Measurements from ENCODE around the gene IFI27. TPM values are rescaled to one million over a fixed set of nuclear protein-coding genes. Genes with fewer than 3 reads are reported as not detected.

The IFI27 gene
- total and polyA plus RNA-seq, 2 of the 8 experiments (the other 6 are each of a cell fraction or from before 2014, with no cell fraction given) = 0.76 to 2.2 TPM

GRCh38 chr14:94142247-94142646 lies 31.7 kb downstream of the IFI27 start:
- H3K27ac ChIP-seq (ENCODE audit: low read depth, low read length) = no peak overlapping the region
- no peaks in the 10 kb centered on the region for H3K27me3 ChIP-seq (replicated peaks in 1 of 4; ENCODE audit: control insufficient read depth in 3 of 4, extremely low read depth in 1 of 4, insufficient read depth in 3 of 4, low read length in 3 of 4)
- no peak overlapping the region for H4K91ac ChIP-seq (replicated peaks; ENCODE audit: insufficient read length, low read length)
- no peak overlapping the region for H2BK120ac ChIP-seq (replicated peaks; ENCODE audit: low read depth, low read length)
- no peaks in the 10 kb centered on the region for H3K79me1 ChIP-seq (ENCODE audit: low read depth, low read length)
- POLR2A ChIA-PET (ENCODE audit: partially characterized antibody) = interaction anchor here (0.9 kb wide), 2 partner anchors 13 to 52 kb away, joined by 3 read pairs; partner anchors contain the start of gene IFI27L2
- no peak overlapping the region for H3K4me3 ChIP-seq (ENCODE audit: extremely low read depth in 1 of 4, insufficient read depth in 2 of 4, low read depth in 3 of 4, low read length in 4 of 4)
- 91% methylated on average over 3 of the region's 3 CpGs; no CpG with 5 or more reads in 1 of the 2 experiments for WGBS, 2 experiments (ENCODE audit: extremely low coverage in 1 of 2, insufficient coverage in 1 of 2, insufficient read length in 1 of 2, insufficient replicate concordance in 2 of 2, low coverage in 1 of 2, low lambda C conversion rate in 2 of 2, missing lambda C conversion rate in 1 of 2)
- H3K4me2 ChIP-seq (ENCODE audit: insufficient read depth in 1 of 2, low read depth in 2 of 2, low read length in 2 of 2) = no peak overlapping the region
- no peak overlapping the region for H3K9ac ChIP-seq (replicated peaks in 1 of 4; ENCODE audit: extremely low read depth in 1 of 4, low read depth in 3 of 4, low read length in 3 of 4)
- no peak overlapping the region for H3K4ac ChIP-seq (replicated peaks; ENCODE audit: insufficient read length, low read depth, low read length)
- no peak overlapping the region for H4K8ac ChIP-seq (ENCODE audit: extremely low read depth, insufficient read depth, low read length)
- H3K56ac ChIP-seq (replicated peaks; ENCODE audit: insufficient read length, low read depth, low read length) = no peak overlapping the region
- H3K9me3 ChIP-seq (ENCODE audit: insufficient read depth in 2 of 2, low read depth in 1 of 2, low read length in 1 of 2) = no peaks in the 10 kb centered on the region
- H4K5ac ChIP-seq (ENCODE audit: insufficient read length, low read depth, low read length) = no peak overlapping the region
- no peaks in the 10 kb centered on the region for H3K79me2 ChIP-seq (ENCODE audit: control insufficient read depth in 1 of 2, insufficient read depth in 2 of 2, low read length in 2 of 2)
- no peak overlapping the region for H3K18ac ChIP-seq (ENCODE audit: extremely low read depth, low read length)
- CTCF ChIA-PET (ENCODE audit: partially characterized antibody) = interaction anchor here (0.5 to 9.2 kb wide), 38 partner anchors 10 to 937 kb away, joined by 3 to 148 read pairs (median 5); partner anchors contain the start of genes CCDC197 and IFI27L2
- no peak for FAIRE-seq
- H2AFZ ChIP-seq (ENCODE audit: low read length) = no peak overlapping the region
- no peaks in the 10 kb centered on the region for H4K20me1 ChIP-seq (replicated peaks in 1 of 2; ENCODE audit: control insufficient read depth in 1 of 2, insufficient read depth in 2 of 2, low read length in 2 of 2)
- H3K23me2 ChIP-seq (ENCODE audit: low read depth, low read length) = no peaks in the 10 kb centered on the region
- H2BK5ac ChIP-seq (ENCODE audit: low read depth, low read length) = no peak overlapping the region
- H2BK15ac ChIP-seq (ENCODE audit: low read length) = no peak overlapping the region; the same call in 1 of the 2 replicates
- peak in 1 of 2 experiments; percentile 8 for DNase-seq (ENCODE audit: low read depth in 1 of 2, low spot score in 2 of 2)
- no peak overlapping the region for H2AK5ac ChIP-seq (ENCODE audit: low read depth, low read length)
- no peak overlapping the region for H2BK20ac ChIP-seq (ENCODE audit: low read length)
- peaks cover 7 to 17% (median 15%) of the 10 kb centered on the region in 4 experiments; a peak in 6 of 7 replicates for H3K4me1 ChIP-seq (replicated peaks in 1 of 4; ENCODE audit: control insufficient read depth in 3 of 4, insufficient read depth in 4 of 4, low read length in 3 of 4)
- H2BK12ac ChIP-seq (ENCODE audit: low read depth, low read length) = no peak overlapping the region
- no peak overlapping the region for H3K14ac ChIP-seq (ENCODE audit: insufficient read length)
- H3K36me3 ChIP-seq (ENCODE audit: control insufficient read depth in 2 of 4, insufficient read depth in 4 of 4, low read length in 3 of 4) = no peaks in the 10 kb centered on the region
- no peak overlapping the region for H3K23ac ChIP-seq (ENCODE audit: insufficient read length)
